ENCODE results near the gene FBXO17. TPM values are rescaled to one million over a fixed set of nuclear protein-coding genes. Genes with fewer than 3 reads are reported as not detected.

FBXO17 gene
- polyA plus RNA-seq, 2 of the 4 experiments (the other 2 are of a cell fraction) = 68.1 to 112 TPM

DNA sequence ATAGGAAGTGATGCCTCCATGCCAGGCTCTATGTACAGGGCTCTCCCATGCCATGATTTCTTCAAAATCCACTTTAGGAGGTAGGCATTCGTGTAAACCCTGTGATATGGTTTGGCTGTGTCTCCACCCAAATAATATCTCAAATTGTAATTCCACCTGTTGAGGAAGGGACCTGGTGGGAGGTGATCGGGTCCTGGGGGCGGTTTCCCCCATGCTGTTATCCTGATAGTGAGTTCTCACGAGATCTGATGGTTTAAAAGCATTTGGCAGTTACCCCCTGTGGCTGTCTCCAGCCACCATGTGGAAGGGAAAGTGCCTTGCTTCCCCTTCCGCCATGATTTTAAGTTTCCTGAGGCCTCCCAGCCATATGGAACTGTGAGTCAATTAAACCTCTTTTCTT, 53.1 kb downstream of the FBXO17 start (continued):
- TF ChIP-seq TP53 (CRISPR knock-in tag; IDR thresholded peaks at IDR 0.05) (no peak), ZNF302 (CRISPR knock-in tag; IDR thresholded peaks at IDR 0.05) (no peak)

DNA sequence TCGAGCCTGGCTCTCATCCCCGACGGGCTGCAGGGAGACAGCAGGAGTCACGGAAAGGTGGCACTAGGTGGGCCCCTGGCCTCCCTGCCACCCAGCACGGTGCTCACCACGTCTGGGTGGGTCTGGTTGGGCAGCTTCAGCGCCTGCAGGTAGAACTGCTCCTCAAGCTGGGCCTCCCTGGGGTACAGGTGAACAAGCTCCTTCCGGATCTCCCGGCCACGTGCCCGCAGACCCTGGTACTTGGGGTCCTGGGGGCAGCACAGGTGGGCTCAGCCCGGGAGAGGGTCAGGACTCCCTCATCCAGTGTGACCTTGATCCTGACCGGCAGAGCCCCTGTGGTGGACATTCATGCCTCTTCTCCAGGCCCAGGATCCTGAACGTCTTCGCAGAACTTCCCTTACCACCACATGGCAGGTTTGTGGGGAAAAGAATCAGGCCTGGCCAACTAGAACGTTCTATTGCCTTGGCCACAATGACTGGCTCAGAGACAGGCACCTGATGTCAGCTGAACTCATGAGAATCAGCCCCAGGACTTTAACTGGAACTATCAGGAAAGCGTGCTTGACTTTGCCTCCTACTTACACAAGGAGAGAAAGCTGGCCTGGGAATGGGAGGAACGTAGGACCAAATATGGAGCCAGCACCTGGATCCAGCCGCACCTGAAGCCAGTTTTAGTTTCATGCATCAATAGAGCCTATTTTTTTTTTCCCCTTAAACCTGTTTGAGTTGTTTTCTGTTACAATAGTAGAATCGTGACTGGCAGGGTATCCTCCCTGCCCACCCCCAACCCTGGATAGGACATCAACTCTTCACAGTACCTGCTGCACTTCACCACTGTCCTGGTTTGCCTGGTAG, 53.9 kb downstream of the FBXO17 start:
- FAIRE-seq (peak; percentile 83), ATAC-seq (no peak), DNase-seq (ENCODE audit: low read depth in 1 of 2, low spot score in 1 of 2) (no peak)
- Histone ChIP-seq H3K4me1 (0 out of 3 replicates have a peak, but pooled peaks cover 5% of the 10 kb centered on the region), H3K9me3 (no peaks in the 10 kb centered on the region), H3K4me3 (no peak overlapping the region), H3K27ac (no peak overlapping the region), H3K4me2 (no peak overlapping the region)
- CTCF ChIA-PET = interaction anchor here (0.7 to 2.2 kb wide), 7 partner anchors 10 to 378 kb away, joined by 3 to 28 read pairs (median 3); partner anchors contain the start of genes CAPN12, CCER2, MRPS12 and SARS2
- WGBS (ENCODE audit: missing lambda C conversion rate) = 90% methylated on average over 20 of the region's 20 CpGs
- POLR2A ChIA-PET = interaction anchor here (0.6 to 1.6 kb wide), 2 partner anchors 9 to 511 kb away, joined by 9 to 11 read pairs; partner anchors contain the start of genes MRPS12 and SARS2
- TF ChIP-seq, protein P1, sequence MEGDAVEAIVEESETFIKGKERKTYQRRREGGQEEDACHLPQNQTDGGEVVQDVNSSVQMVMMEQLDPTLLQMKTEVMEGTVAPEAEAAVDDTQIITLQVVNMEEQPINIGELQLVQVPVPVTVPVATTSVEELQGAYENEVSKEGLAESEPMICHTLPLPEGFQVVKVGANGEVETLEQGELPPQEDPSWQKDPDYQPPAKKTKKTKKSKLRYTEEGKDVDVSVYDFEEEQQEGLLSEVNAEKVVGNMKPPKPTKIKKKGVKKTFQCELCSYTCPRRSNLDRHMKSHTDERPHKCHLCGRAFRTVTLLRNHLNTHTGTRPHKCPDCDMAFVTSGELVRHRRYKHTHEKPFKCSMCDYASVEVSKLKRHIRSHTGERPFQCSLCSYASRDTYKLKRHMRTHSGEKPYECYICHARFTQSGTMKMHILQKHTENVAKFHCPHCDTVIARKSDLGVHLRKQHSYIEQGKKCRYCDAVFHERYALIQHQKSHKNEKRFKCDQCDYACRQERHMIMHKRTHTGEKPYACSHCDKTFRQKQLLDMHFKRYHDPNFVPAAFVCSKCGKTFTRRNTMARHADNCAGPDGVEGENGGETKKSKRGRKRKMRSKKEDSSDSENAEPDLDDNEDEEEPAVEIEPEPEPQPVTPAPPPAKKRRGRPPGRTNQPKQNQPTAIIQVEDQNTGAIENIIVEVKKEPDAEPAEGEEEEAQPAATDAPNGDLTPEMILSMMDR (IDR thresholded peaks at IDR 0.05) = no peak
- TF ChIP-seq CHD4 (IDR thresholded peaks at IDR 0.05; ENCODE audit: borderline replicate concordance) (no peak), POLR2A (IDR thresholded peaks at IDR 0.05; ENCODE audit: low read length) (no peak), CBX2 (IDR thresholded peaks at IDR 0.05; ENCODE audit: borderline replicate concordance, low read depth) (no peak), MAFK (IDR thresholded peaks at IDR 0.05; ENCODE audit: partially characterized antibody) (no peak), BHLHE40 (IDR thresholded peaks at IDR 0.05; ENCODE audit: low read depth, low read length) (no peak), CBX8 (IDR thresholded peaks at IDR 0.05) (no peak), SREBF2 (IDR thresholded peaks at IDR 0.05) (no peak), NR3C1 (IDR thresholded peaks at IDR 0.05) (no peak), CEBPB (IDR thresholded peaks at IDR 0.05) (no peak), SMC3 (IDR thresholded peaks at IDR 0.05) (no peak), RARB (CRISPR knock-in tag; IDR thresholded peaks at IDR 0.05) (no peak), KDM5A (IDR thresholded peaks at IDR 0.05) (no peak), HOXB5 (CRISPR knock-in tag; IDR thresholded peaks at IDR 0.05) (no peak), ZSCAN20 (CRISPR knock-in tag; IDR thresholded peaks at IDR 0.05) (no peak)
- TF ChIP-seq, protein P2, sequence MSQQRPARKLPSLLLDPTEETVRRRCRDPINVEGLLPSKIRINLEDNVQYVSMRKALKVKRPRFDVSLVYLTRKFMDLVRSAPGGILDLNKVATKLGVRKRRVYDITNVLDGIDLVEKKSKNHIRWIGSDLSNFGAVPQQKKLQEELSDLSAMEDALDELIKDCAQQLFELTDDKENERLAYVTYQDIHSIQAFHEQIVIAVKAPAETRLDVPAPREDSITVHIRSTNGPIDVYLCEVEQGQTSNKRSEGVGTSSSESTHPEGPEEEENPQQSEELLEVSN (IDR thresholded peaks at IDR 0.05; ENCODE audit: borderline replicate concordance, low read depth) = no peak
- TF ChIP-seq, protein P3, sequence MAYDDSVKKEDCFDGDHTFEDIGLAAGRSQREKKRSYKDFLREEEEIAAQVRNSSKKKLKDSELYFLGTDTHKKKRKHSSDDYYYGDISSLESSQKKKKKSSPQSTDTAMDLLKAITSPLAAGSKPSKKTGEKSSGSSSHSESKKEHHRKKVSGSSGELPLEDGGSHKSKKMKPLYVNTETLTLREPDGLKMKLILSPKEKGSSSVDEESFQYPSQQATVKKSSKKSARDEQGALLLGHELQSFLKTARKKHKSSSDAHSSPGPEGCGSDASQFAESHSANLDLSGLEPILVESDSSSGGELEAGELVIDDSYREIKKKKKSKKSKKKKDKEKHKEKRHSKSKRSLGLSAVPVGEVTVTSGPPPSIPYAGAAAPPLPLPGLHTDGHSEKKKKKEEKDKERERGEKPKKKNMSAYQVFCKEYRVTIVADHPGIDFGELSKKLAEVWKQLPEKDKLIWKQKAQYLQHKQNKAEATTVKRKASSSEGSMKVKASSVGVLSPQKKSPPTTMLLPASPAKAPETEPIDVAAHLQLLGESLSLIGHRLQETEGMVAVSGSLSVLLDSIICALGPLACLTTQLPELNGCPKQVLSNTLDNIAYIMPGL (CRISPR knock-in tag; IDR thresholded peaks at IDR 0.05; ENCODE audit: borderline replicate concordance) = no peak
